GM18507 (cell line): ENCODE measurements around the gene PAM.
A peak's percentile ranks its signal among the peaks of the same experiment; 100 is the strongest.

ENCODE experiments used
- DNase-seq: peaks from one replicate; pipeline ENCODE4 v3.0.0; 2011; ENCODE audit warnings: low read depth; ENCODE audit not compliant: insufficient read length; ENCODE audit errors: extremely low spot score
- FAIRE-seq: peaks from 2 replicates; lab custom pipeline; 2011; peaks lifted over from hg19 to GRCh38; lab: Jason Lieb, UNC

PAM gene

GRCh38 chr5:102918986-102919610, 164.0 kb downstream of the PAM start:
- FAIRE-seq, result no peak
- DNase-seq, result no peak

- FAIRE-seq, result no peak
Observed at GRCh38 chr5:102920762-102921161, 165.7 kb downstream of the PAM start.

GRCh38 chr5:102921341-102922044, 166.4 kb downstream of the PAM start:
- no peak for DNase-seq

More at GRCh38 chr5:102920762-102921161, 165.7 kb downstream of the PAM start:
- no peak for DNase-seq

GRCh38 chr5:102922111-102922720, 167.1 kb downstream of the PAM start:
- DNase-seq (no peak), FAIRE-seq (no peak)

More at GRCh38 chr5:102921341-102922044, 166.4 kb downstream of the PAM start:
- no peak for FAIRE-seq

- DNase-seq (no peak), FAIRE-seq (peak; percentile 38)
Observed at GRCh38 chr5:102922799-102923477, 167.8 kb downstream of the PAM start.

GRCh38 chr5:102924963-102925362, 169.9 kb downstream of the PAM start:
- DNase-seq (no peak), FAIRE-seq (no peak)

GRCh38 chr5:102927007-102927406, 171.9 kb downstream of the PAM start:
- DNase-seq, result no peak
- FAIRE-seq, result no peak

GRCh38 chr5:102930244-102930643, 175.1 kb downstream of the PAM start:
- no peak for DNase-seq

GRCh38 chr5:102931085-102931725, 176.1 kb downstream of the PAM start:
- DNase-seq (no peak), FAIRE-seq (peak; percentile 18)

More at GRCh38 chr5:102930244-102930643, 175.1 kb downstream of the PAM start:
- FAIRE-seq, result no peak

- FAIRE-seq, result no peak
Observed at GRCh38 chr5:102932781-102933180, 177.7 kb downstream of the PAM start.

GRCh38 chr5:102933316-102933715, 178.2 kb downstream of the PAM start:
- DNase-seq (no peak), FAIRE-seq (no peak)

More at GRCh38 chr5:102932781-102933180, 177.7 kb downstream of the PAM start:
- no peak for DNase-seq

GRCh38 chr5:102933721-102934459, 178.8 kb downstream of the PAM start:
- DNase-seq (no peak), FAIRE-seq (no peak)

- DNase-seq (no peak), FAIRE-seq (no peak)
Observed at GRCh38 chr5:102937894-102938293, 182.8 kb downstream of the PAM start.

GRCh38 chr5:102941111-102941510, 186.0 kb downstream of the PAM start:
- DNase-seq, result no peak
- FAIRE-seq, result no peak

GRCh38 chr5:102946414-102946813, 191.3 kb downstream of the PAM start:
- no peak for DNase-seq

GRCh38 chr5:102946971-102947370, 191.9 kb downstream of the PAM start:
- FAIRE-seq, result no peak

More at GRCh38 chr5:102946414-102946813, 191.3 kb downstream of the PAM start:
- FAIRE-seq, result no peak

GRCh38 chr5:102955488-102955887, 200.4 kb downstream of the PAM start:
- FAIRE-seq, result no peak

More at GRCh38 chr5:102946971-102947370, 191.9 kb downstream of the PAM start:
- DNase-seq, result no peak

GRCh38 chr5:102956599-102956998, 201.5 kb downstream of the PAM start:
- DNase-seq, result no peak
- no peak for FAIRE-seq

More at GRCh38 chr5:102955488-102955887, 200.4 kb downstream of the PAM start:
- no peak for DNase-seq

GRCh38 chr5:102957141-102957540, 202.0 kb downstream of the PAM start:
- DNase-seq (no peak), FAIRE-seq (no peak)
